GM21447 (cell line): ENCODE results near the gene C1QTNF2.

Experiments
- ATAC-seq: cut with Tn5 transposase; IDR thresholded peaks from one replicate; pipeline ENCODE4 v1.9.1; 2021; ENCODE audit not compliant: unreplicated experiment

Gene C1QTNF2

GRCh38 chr5:160375701-160376100, 5.3 kb upstream of the C1QTNF2 start:
- ATAC-seq: no peak

GRCh38 chr5:160375166-160375565, 4.7 kb upstream of the C1QTNF2 start:
- no peak for ATAC-seq

- no peak for ATAC-seq
These were observed 868 bp upstream of the C1QTNF2 start for GRCh38 chr5:160371294-160371693.

- no peak for ATAC-seq
These were observed 248 bp upstream of the C1QTNF2 start for GRCh38 chr5:160370713-160371034.

GRCh38 chr5:160367885-160368284, 2.5 kb downstream of the C1QTNF2 start:
- ATAC-seq: no peak

- no peak for ATAC-seq
These were observed 3.2 kb downstream of the C1QTNF2 start for GRCh38 chr5:160367261-160367660.

- ATAC-seq: no peak
These were observed 4.2 kb downstream of the C1QTNF2 start for GRCh38 chr5:160366230-160366629.

GRCh38 chr5:160363660-160364395, 6.6 kb downstream of the C1QTNF2 start:
- ATAC-seq: no peak

GRCh38 chr5:160363211-160363610, 7.2 kb downstream of the C1QTNF2 start:
- no peak for ATAC-seq

GRCh38 chr5:160361624-160362228, 8.7 kb downstream of the C1QTNF2 start:
- no peak for ATAC-seq

- no peak for ATAC-seq
These were observed 10.1 kb downstream of the C1QTNF2 start for GRCh38 chr5:160360310-160360709.

GRCh38 chr5:160359816-160360215, 10.6 kb downstream of the C1QTNF2 start:
- no peak for ATAC-seq

GRCh38 chr5:160359242-160359641, 11.2 kb downstream of the C1QTNF2 start:
- ATAC-seq: no peak

- ATAC-seq: no peak
These were observed 12.5 kb downstream of the C1QTNF2 start for GRCh38 chr5:160357861-160358411.

GRCh38 chr5:160357394-160357793, 13.0 kb downstream of the C1QTNF2 start:
- ATAC-seq: no peak

GRCh38 chr5:160356550-160357347, 13.7 kb downstream of the C1QTNF2 start:
- ATAC-seq: no peak

GRCh38 chr5:160354666-160355065, 15.8 kb downstream of the C1QTNF2 start:
- ATAC-seq: no peak

GRCh38 chr5:160353379-160353778, 17.0 kb downstream of the C1QTNF2 start:
- no peak for ATAC-seq

GRCh38 chr5:160352308-160352707, 18.1 kb downstream of the C1QTNF2 start:
- no peak for ATAC-seq

GRCh38 chr5:160349935-160350303, 20.5 kb downstream of the C1QTNF2 start:
- no peak for ATAC-seq

GRCh38 chr5:160349249-160349934, 21.0 kb downstream of the C1QTNF2 start:
- no peak for ATAC-seq
